GM18870 (cell line): Measurements from ENCODE around the gene SHC1.
"Not testable (repeated sequence)": the region's sequence is repeated elsewhere in the genome, so short reads cannot be mapped to it uniquely, and the experiment has no call there.

ENCODE experiments used
- ATAC-seq: cut with Tn5 transposase; IDR thresholded peaks from one replicate; pipeline ENCODE4 v1.9.1; 2021; ENCODE audit warnings: moderate library complexity; ENCODE audit not compliant: unreplicated experiment

SHC1 gene

GRCh38 chr1:154996966-154997701 is 26.6 kb upstream of the SHC1 start:
- ATAC-seq = no peak

GRCh38 chr1:154995301-154995983 is 24.9 kb upstream of the SHC1 start:
- not testable (repeated sequence) for ATAC-seq

- no peak for ATAC-seq
These were observed 24.0 kb upstream of the SHC1 start for GRCh38 chr1:154994591-154994990.

GRCh38 chr1:154994269-154994587 is 23.7 kb upstream of the SHC1 start:
- no peak for ATAC-seq

- no peak for ATAC-seq
These were observed 23.2 kb upstream of the SHC1 start, which contains the start of gene LENEP for GRCh38 chr1:154993572-154994268. Gene LENEP, plus strand, starts transcription at chr1:154993586. Its CDS starts 22 bp downstream, at chr1:154993608.

GRCh38 chr1:154992721-154993571 is 22.4 kb upstream of the SHC1 start:
- ATAC-seq = no peak

GRCh38 chr1:154990276-154990675 is 19.7 kb upstream of the SHC1 start:
- no peak for ATAC-seq

- no peak for ATAC-seq
These were observed 18.8 kb upstream of the SHC1 start for GRCh38 chr1:154989195-154989860.

GRCh38 chr1:154988058-154988954 is 17.8 kb upstream of the SHC1 start:
- ATAC-seq = no peak

GRCh38 chr1:154987326-154987725 is 16.8 kb upstream of the SHC1 start:
- ATAC-seq = no peak

GRCh38 chr1:154986736-154987135 is 16.2 kb upstream of the SHC1 start:
- not testable (repeated sequence) for ATAC-seq

- no peak for ATAC-seq
These were observed 13.4 kb upstream of the SHC1 start for GRCh38 chr1:154983776-154984466.

- peak; percentile 96 for ATAC-seq
These were observed 12.5 kb upstream of the SHC1 start, which contains the start of gene FLAD1 for GRCh38 chr1:154982897-154983648. Gene FLAD1, plus strand, starts transcription at chr1:154983344. Its CDS starts 351 bp downstream, at chr1:154983695.

GRCh38 chr1:154982341-154982740 is 11.8 kb upstream of the SHC1 start:
- no peak for ATAC-seq

GRCh38 chr1:154978360-154978759 is 7.8 kb upstream of the SHC1 start:
- ATAC-seq = no peak

GRCh38 chr1:154977762-154978161 is 7.2 kb upstream of the SHC1 start:
- not testable (repeated sequence) for ATAC-seq

- no peak for ATAC-seq
These were observed 5.0 kb upstream of the SHC1 start for GRCh38 chr1:154975409-154976059.
